ENCODE measurements around the gene MUSK.
"Not testable (repeated sequence)": the region's sequence is repeated elsewhere in the genome, so short reads cannot be mapped to it uniquely, and the experiment has no call there.

The MUSK gene

GRCh38 chr9:110668570-110669167, at the start of gene MUSK:
Gene MUSK (plus strand): TSS chr9:110668791. CDS start chr9:110668905, 114 bp downstream.
- DNase-seq = peak in 1 of 2 experiments; percentile 27

DNA sequence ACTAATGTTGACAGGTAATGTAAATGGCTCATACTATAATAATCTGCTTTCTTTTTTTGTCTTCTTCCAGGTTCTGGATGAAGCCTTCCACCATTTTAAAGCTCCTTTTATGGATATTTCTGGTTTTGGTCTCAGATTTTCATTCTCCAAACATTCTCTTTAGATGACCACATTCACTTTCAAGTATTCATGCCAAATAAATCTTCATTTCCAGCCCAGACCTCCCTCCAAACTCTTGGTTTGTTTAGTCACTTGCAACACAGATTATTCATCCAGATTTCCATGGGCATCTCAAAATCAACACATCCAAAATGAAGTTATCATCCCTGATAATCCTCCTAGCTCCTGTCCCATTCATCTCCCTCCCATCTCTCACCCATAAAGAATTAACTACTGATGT, 48.8 kb upstream of the MUSK start:
- no peak for DNase-seq

- DNase-seq = no peak
Measured at GRCh38 chr9:110620726-110621125, 47.9 kb upstream of the MUSK start.

- no peak for DNase-seq
Measured at GRCh38 chr9:110622368-110622767, 46.2 kb upstream of the MUSK start.

DNA sequence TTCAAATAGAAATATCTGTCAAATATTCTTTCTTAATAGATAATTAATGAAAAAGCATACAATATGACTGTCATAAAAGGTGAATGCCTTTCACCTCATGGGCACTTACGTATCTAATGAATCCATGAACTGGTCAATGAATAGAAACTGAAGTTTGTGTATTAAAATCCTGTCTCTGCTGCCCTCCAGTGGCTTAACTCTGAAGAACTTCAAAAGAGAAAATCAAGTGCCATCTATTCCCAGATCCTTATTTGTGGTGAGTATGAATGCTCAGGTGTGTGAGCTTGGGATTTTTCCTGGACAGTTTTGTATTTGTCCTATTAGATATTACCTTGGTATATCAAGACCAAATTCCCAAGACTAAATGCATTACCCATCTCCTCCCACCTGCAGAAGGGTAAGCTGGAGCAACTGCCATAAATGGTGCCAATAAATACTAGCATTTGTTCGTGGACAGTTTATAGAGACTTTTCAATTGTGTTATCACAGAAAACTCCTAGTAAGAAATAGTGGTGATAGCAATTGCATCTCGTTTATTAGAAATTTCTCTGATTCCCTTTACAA, 45.0 kb upstream of the MUSK start:
- peak; percentile 70 to 76 for DNase-seq

DNA sequence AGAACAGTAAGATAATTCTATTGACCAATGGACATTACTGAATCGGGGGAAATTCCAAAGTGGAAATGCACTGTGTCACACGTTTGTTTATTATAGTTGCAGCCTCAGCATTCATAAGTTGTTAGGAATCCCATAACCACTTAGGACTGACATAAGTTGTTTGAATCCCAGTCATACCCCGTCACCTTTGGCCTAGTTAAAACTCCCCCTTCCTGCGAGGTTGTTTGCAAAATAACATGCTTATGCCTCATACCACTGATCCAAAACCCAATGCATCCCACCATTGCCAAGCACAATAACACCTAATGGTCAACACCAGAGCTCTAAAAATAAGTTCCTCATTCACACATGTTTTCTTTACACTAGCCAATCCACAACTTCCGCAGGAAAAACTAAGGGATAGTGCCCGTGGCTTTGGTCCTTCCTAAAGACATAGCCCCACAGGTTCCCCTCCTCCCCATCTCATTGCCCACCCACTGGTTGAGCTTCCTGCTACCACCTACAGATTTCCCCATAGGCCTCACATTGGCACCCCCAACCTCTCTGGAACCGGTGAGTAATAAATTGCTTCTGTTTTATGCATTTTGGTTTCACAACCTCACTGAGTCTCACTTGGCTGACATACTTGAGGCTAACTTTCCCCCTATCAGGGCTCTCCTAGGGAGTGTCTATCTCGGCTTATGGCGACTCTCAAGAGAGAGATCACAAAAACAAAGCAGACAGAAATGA, 42.3 kb upstream of the MUSK start:
- DNase-seq = no peak

- no peak for DNase-seq
Measured at GRCh38 chr9:110635589-110635988, 33.0 kb upstream of the MUSK start.

DNA sequence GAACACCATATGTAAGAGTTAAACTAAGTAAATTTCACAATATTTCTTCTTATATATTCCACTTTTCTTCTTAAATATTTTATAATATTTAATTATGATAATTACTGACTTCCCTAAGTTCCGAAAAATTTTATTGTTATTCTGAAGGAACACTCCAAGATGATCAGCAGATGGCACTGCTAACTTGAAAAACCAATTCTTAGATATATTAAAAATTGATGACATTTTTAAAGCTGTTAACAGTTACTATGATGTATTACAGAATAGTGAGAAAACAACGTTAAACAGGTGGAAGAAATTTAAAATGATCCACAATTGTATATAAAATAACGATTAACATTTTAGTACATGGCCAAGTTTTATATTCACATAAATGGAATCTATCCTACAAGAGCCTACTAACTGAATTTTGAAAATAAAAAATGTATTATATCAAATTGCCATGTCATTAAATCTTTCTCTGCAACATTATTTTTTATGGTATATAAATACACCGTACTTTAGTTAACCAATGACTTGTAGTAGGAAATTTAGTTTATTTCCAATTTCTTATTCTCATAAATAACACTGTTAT, 30.1 kb upstream of the MUSK start:
- DNase-seq = peak in 1 of 2 experiments; percentile 29

GRCh38 chr9:110640736-110641135, 27.9 kb upstream of the MUSK start:
- DNase-seq = no peak

- DNase-seq = no peak
Measured at GRCh38 chr9:110641293-110641692, 27.3 kb upstream of the MUSK start.

DNA sequence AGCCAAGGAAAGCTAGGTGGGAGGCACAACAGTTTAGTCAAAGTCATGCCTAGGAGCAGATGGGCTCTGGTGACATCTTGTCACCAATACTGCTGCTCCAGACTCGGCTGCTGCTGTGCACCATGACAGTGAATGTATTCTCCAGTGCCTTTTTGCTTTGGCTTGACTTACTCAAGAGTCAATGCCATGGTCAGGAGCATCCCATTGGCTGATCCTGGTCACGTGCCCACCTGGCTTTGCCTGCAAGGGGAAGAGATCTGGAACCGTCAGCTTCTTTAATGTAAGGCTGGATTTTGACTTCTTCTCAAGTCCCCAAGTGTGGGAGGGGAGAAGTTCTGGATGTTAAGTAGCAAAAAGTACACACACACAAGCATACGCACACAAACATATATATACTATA, 19.9 kb upstream of the MUSK start:
- DNase-seq = no peak

DNA sequence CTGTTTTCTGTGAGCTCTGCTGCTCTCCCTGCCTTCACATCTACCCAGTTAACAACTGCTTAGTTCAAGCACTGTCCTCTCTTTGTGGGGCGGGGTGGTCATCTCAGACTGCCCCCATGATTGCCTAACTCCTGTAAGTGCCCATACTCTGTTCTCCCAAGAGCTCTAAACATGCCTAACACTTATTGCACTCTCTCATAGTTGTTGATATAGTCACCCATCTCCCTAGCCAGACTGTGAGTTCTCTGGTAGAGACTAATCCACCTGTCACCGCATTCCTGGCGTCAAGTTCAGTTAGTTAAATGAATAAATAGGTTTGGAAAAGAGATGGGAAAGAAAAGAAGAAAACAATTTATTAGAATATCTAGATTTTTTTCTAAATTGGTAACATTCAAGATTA, 18.3 kb upstream of the MUSK start:
- no peak for DNase-seq

DNA sequence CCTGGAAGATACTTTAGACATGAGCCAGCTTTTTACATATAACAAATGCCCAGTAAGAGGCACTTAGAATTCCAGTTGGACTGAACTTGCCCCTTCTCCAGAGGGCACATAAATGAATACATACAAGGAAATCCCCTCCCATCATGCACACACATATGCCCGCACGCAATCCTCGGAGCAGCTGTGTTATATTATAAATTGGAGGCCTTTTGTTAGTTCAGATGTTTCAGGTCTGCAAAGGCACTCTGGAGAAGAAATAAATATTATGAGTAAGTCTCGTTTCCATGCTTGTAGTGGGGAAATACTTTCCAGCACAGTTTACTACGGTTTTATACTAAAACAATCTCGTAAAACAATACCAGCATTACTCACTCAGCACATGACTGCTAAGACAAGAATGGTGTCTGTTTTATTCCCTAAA, 17.6 kb upstream of the MUSK start:
- peak; percentile 17 to 58 for DNase-seq

DNA sequence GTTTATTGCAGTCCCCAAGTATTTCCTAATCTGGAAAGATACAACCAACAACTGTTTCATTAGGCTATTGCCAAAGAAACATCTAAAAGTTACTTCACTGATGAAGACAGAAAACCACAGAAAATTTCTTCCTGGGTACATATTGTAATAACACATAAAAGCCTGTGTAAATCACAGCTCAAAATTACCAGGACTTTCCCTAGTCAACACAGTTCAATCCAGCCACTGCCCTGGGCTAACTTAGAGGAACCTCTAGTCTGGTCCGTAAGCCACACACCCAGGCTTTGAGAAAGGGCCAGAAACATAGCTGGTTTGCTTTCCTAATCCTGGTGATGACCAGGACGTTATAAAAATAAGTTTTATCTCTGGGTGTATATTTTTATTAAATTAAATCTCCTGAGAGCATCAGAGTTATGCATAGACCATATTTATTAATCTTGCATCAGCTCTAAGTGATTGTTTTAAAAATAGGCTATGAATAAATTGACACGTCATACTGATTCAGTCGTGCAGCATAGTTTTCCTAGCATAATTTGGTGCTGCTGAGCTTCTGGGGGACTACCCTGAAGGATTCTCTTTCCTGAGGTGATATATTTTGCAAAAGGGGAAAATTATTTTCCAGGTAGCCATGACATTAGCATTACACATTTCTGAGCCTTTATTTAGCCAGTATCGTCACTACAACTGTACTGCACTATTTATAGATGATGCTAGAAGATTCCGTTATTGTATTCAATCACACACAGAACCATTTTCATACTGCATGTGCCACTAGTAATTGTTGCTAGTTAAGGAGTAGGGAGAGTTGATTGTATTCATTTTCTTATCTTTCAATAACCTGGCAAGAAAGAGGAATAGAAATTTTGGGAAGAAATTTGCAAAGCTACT, 12.6 kb upstream of the MUSK start:
- DNase-seq = no peak

GRCh38 chr9:110659891-110660541, 8.6 kb upstream of the MUSK start:
- DNase-seq = no peak

GRCh38 chr9:110669433-110669832, 842 bp downstream of the MUSK start:
- no peak for DNase-seq

DNA sequence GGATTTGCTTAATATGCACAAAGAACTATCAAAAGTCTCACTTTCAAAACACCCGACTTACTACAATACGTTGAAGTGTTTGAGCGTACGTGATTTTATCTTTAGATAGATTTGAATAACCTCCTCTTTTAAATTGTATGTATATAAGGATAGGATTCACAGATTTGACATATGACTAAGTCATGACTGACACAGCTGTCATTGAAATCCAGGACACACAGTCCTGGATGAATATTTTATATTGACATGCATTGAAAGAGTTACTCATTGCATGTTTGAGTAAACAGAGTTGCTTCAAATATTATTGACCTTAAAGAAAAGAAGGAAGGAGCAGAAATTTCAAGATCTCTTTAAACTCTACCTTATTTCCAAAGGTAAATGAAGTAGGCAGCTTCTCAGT, 3.3 kb downstream of the MUSK start:
- DNase-seq = no peak

GRCh38 chr9:110672873-110673510, 4.4 kb downstream of the MUSK start:
- no peak for DNase-seq

- no peak for DNase-seq
Measured at GRCh38 chr9:110687497-110687896, 18.9 kb downstream of the MUSK start.

- no peak for DNase-seq
Measured at GRCh38 chr9:110688329-110688728, 19.7 kb downstream of the MUSK start.

GRCh38 chr9:110691002-110691549, 22.5 kb downstream of the MUSK start:
- DNase-seq = no peak

DNA sequence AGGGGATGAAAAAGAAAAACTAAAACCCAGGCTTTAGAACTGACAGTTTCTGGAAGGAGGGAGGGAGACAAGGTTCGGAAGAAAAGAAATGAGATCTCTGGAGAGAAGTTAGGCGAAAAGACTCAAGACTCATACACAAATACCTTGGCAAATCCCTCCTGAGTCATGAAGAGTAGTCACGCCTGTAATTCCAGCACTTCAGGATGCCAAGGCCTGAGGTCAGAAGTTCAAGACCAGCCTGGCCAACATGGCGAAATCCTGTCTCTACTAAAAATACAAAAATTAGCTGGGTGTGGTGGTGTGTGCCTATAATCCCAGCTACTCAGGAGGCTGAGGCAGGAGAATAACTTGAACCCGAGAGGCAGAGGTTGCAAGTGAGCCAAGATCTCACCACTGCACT, 27.3 kb downstream of the MUSK start:
- not testable (repeated sequence) for DNase-seq
